Kidney (tissue), 14 donors: ENCODE results near the gene TNFRSF14. TPM values are rescaled to one million over a fixed set of nuclear protein-coding genes. Genes with fewer than 3 reads are reported as not detected.

Experiments used
- DNase-seq, 5 donors: peaks; one replicate each; pipeline ENCODE4 v3.0.0-alpha.2; 2013 to 2020
- FAIRE-seq: peaks from 2 replicates; lab custom pipeline; 2012; peaks lifted over from hg19 to GRCh38; lab: Jason Lieb, UNC
- H3K27ac ChIP-seq, 2 donors: one replicate each; pipeline ENCODE4 v1.7.0; 2013; ENCODE audit warnings: low read depth in 2 of 2, low read length in 2 of 2, inconsistent platforms in 1 of 2
- H3K27me3 ChIP-seq: one replicate; pipeline ENCODE4 v1.7.1; 2013; ENCODE audit warnings: low read length, inconsistent platforms; ENCODE audit not compliant: control insufficient read depth, insufficient read depth
- H3K36me3 ChIP-seq, 3 donors: one replicate each; pipeline versions ENCODE4 v1.7.0 to v1.7.1; 2013; ENCODE audit warnings: low read length in 3 of 3, control low read depth in 1 of 3, inconsistent platforms in 1 of 3; ENCODE audit not compliant: insufficient read depth in 3 of 3, control insufficient read depth in 2 of 3
- H3K4me1 ChIP-seq, 3 donors: one replicate each; pipeline versions ENCODE4 v1.7.0 to v1.7.1; 2013; ENCODE audit warnings: low read length in 3 of 3, inconsistent platforms in 1 of 3, low read depth in 1 of 3; ENCODE audit not compliant: control insufficient read depth in 2 of 3, insufficient read depth in 2 of 3
- H3K4me3 ChIP-seq, 3 donors: one replicate each; pipeline versions ENCODE4 v1.7.0 to v1.8.1; 2013; ENCODE audit warnings: low read length in 3 of 3, control low read depth in 1 of 3, inconsistent platforms in 1 of 3
- H3K9ac ChIP-seq, 3 donors: one replicate each; pipeline versions ENCODE4 v1.7.0 to v1.7.1; 2013; ENCODE audit warnings: low read length in 3 of 3, control low read depth in 1 of 3, inconsistent platforms in 1 of 3
- H3K9me3 ChIP-seq, 3 donors: one replicate each; pipeline versions ENCODE4 v1.7.0 to v1.7.1; 2013; ENCODE audit warnings: low read length in 3 of 3, control low read depth in 1 of 3, inconsistent platforms in 1 of 3; ENCODE audit not compliant: control insufficient read depth in 2 of 3, insufficient read depth in 1 of 3
- CTCF ChIP-seq: IDR thresholded peaks from 3 replicates; pipeline ENCODE4 v1.5.1; 2012; ENCODE audit warnings: mild to moderate bottlenecking, moderate library complexity, borderline replicate concordance; ENCODE audit not compliant: insufficient read depth; ENCODE audit errors: extremely low read depth
- intact Hi-C: fragments of 100-400 bp; cut with DNase I; formaldehyde crosslinking; loops from one replicate; pipeline ENCODE4 v1.11.1; 2022
- polyA plus RNA-seq: library from polyadenylated mRNA; stranded (reverse); fragments of 350-450 nt; fragmentation: Illumina TruSeq; extraction: RNeasy Lipid Tissue Mini Kit (QIAGEN cat#74804); gene quantifications from one replicate; pipeline ENCODE4 v1.2.3, GENCODE V29; 2014; ENCODE audit warnings: low read depth, low replicate concordance; ENCODE audit not compliant: insufficient read depth
- total RNA-seq: library from RNA; stranded (reverse); fragmentation: NEBNext Ultra II Directional; extraction: Animal tissue kit (Norgen Biotek cat#: 25700); gene quantifications from one replicate; pipeline ENCODE4 v1.2.1, GENCODE V29; 2021
- donor health status: control.
- donor health status: control.
- donor health status: control.
- donor health status: control.
- donor health status: control.
- donor health status: DM: yes; HTN: yes; CAD: no.
- donor health status: Normal renal cell carcinoma (clear cell type).

TNFRSF14 gene
- total and polyA plus RNA-seq, 2 donors from 2014 or later = 95.0 to 99.1 TPM

- H3K36me3 ChIP-seq = no peaks in the 10 kb centered on the region
- intact Hi-C loops = no loop called here
- TF ChIP-seq CTCF = no peak
- DNase-seq (no peak), FAIRE-seq (no peak)
- peaks cover 0 to 2% (median under 1%) of the 10 kb centered on the region in 3 donors for H3K4me1 ChIP-seq
- no peak overlapping the region for H3K4me3 ChIP-seq
- H3K27ac ChIP-seq = no peak overlapping the region
- H3K27me3 ChIP-seq = peaks cover 8% of the 10 kb centered on the region
- H3K9me3 ChIP-seq = no peaks in the 10 kb centered on the region
- no peak overlapping the region for H3K9ac ChIP-seq
These were observed 20.2 kb upstream of the TNFRSF14 start for GRCh38 chr1:2535981-2536380.

GRCh38 chr1:2537784-2538115 lies 18.4 kb upstream of the TNFRSF14 start:
- H3K4me3 ChIP-seq = no peak overlapping the region
- intact Hi-C loops = no loop called here
- no peaks in the 10 kb centered on the region for H3K36me3 ChIP-seq
- DNase-seq = no peak
- TF ChIP-seq CTCF = no peak
- FAIRE-seq = no peak
- no peaks in the 10 kb centered on the region for H3K27me3 ChIP-seq
- no peaks in the 10 kb centered on the region for H3K9me3 ChIP-seq
- H3K4me1 ChIP-seq = no peaks in the 10 kb centered on the region
- no peak overlapping the region for H3K9ac ChIP-seq
- no peak overlapping the region for H3K27ac ChIP-seq

- Histone ChIP-seq H3K9ac (no peak overlapping the region), H3K27me3 (no peaks in the 10 kb centered on the region), H3K36me3 (no peaks in the 10 kb centered on the region), H3K27ac (no peak overlapping the region), H3K4me1 (no peaks in the 10 kb centered on the region), H3K4me3 (no peak overlapping the region), H3K9me3 (no peaks in the 10 kb centered on the region)
- intact Hi-C loops = no loop called here
- FAIRE-seq (no peak), DNase-seq (no peak)
- no peak for TF ChIP-seq CTCF
These were observed 17.8 kb upstream of the TNFRSF14 start for GRCh38 chr1:2538376-2538775.

- Histone ChIP-seq H3K4me1 (no peaks in the 10 kb centered on the region), H3K36me3 (no peaks in the 10 kb centered on the region), H3K4me3 (no peak overlapping the region), H3K9me3 (no peaks in the 10 kb centered on the region), H3K9ac (no peak overlapping the region), H3K27ac (no peak overlapping the region), H3K27me3 (no peaks in the 10 kb centered on the region)
- FAIRE-seq = no peak
- DNase-seq = no peak
- TF ChIP-seq CTCF = no peak
- intact Hi-C loops = no loop called here
These were observed 17.3 kb upstream of the TNFRSF14 start for GRCh38 chr1:2538872-2539271.
